Subcutaneous abdominal adipose tissue (tissue), 5 donors: Measurements from ENCODE around the gene SIPA1L3.

Experiments used
- H3K27ac ChIP-seq: one replicate; pipeline ENCODE4 v1.7.0; 2013; ENCODE audit warnings: low read depth, mild to moderate bottlenecking, inconsistent platforms, low read length, moderate library complexity
- H3K27me3 ChIP-seq, 5 donors: one replicate each; pipeline ENCODE4 v1.7.0; 2013; ENCODE audit warnings: low read length in 5 of 5, inconsistent platforms in 1 of 5; ENCODE audit not compliant: control insufficient read depth in 5 of 5, insufficient read depth in 4 of 5
- H3K36me3 ChIP-seq, 5 donors: one replicate each; pipeline ENCODE4 v1.7.0; 2013; ENCODE audit warnings: low read length in 5 of 5; ENCODE audit not compliant: control insufficient read depth in 5 of 5, insufficient read depth in 5 of 5
- H3K4me1 ChIP-seq, 5 donors: one replicate each; pipeline ENCODE4 v1.7.0; 2013; ENCODE audit warnings: low read length in 5 of 5, mild to moderate bottlenecking in 3 of 5, moderate library complexity in 1 of 5; ENCODE audit not compliant: control insufficient read depth in 5 of 5, insufficient read depth in 5 of 5
- H3K4me3 ChIP-seq, 5 donors: one replicate each; pipeline ENCODE4 v1.7.0; 2013; ENCODE audit warnings: low read length in 5 of 5, low read depth in 1 of 5
- H3K9ac ChIP-seq, 5 donors: one replicate each; pipeline ENCODE4 v1.7.0; 2013; ENCODE audit warnings: low read length in 5 of 5, mild to moderate bottlenecking in 4 of 5, moderate library complexity in 3 of 5
- H3K9me3 ChIP-seq, 5 donors: one replicate each; pipeline ENCODE4 v1.7.0; 2013; ENCODE audit warnings: low read length in 5 of 5; ENCODE audit not compliant: control insufficient read depth in 5 of 5
- donor health status: healthy.
- donor health status: healthy.
- donor health status: healthy.
- donor health status: healthy.
- donor health status: healthy.

Gene SIPA1L3

GRCh38 chr19:38072776-38073750, 166.1 kb downstream of the SIPA1L3 start:
- Histone ChIP-seq H3K4me3 (no peak overlapping the region), H3K36me3 (no peaks in the 10 kb centered on the region), H3K27ac (no peak overlapping the region), H3K9ac (no peak overlapping the region), H3K4me1 (no peaks in the 10 kb centered on the region), H3K9me3 (peaks cover 0 to 4% (median 0%) of the 10 kb centered on the region in 5 donors), H3K27me3 (no peaks in the 10 kb centered on the region)

GRCh38 chr19:38073841-38074685, 167.1 kb downstream of the SIPA1L3 start:
- Histone ChIP-seq H3K9me3 (peaks cover 0 to 4% (median 0%) of the 10 kb centered on the region in 5 donors), H3K9ac (no peak overlapping the region), H3K36me3 (no peaks in the 10 kb centered on the region), H3K4me1 (no peaks in the 10 kb centered on the region), H3K27ac (no peak overlapping the region), H3K27me3 (no peaks in the 10 kb centered on the region), H3K4me3 (no peak overlapping the region)

GRCh38 chr19:38076337-38076736, 169.3 kb downstream of the SIPA1L3 start:
- no peaks in the 10 kb centered on the region for H3K27me3 ChIP-seq
- H3K4me1 ChIP-seq = peaks cover 0 to 4% (median 3%) of the 10 kb centered on the region in 5 donors
- H3K9ac ChIP-seq = no peak overlapping the region
- H3K9me3 ChIP-seq = peaks cover 0 to 4% (median 0%) of the 10 kb centered on the region in 5 donors
- peaks cover 0 to 4% (median 0%) of the 10 kb centered on the region in 5 donors for H3K36me3 ChIP-seq
- no peak overlapping the region for H3K4me3 ChIP-seq
- H3K27ac ChIP-seq = no peak overlapping the region

GRCh38 chr19:38078302-38078930, 171.4 kb downstream of the SIPA1L3 start:
- Histone ChIP-seq H3K4me1 (peaks cover 0 to 4% (median 3%) of the 10 kb centered on the region in 5 donors), H3K9ac (no peak overlapping the region), H3K27me3 (no peaks in the 10 kb centered on the region), H3K36me3 (peaks cover 0 to 24% (median 16%) of the 10 kb centered on the region in 5 donors), H3K4me3 (no peak overlapping the region), H3K9me3 (peaks cover 0 to 4% (median 0%) of the 10 kb centered on the region in 5 donors), H3K27ac (no peak overlapping the region)

- Histone ChIP-seq H3K9ac (no peak overlapping the region), H3K36me3 (peaks cover 0 to 26% (median 16%) of the 10 kb centered on the region in 5 donors), H3K4me3 (no peak overlapping the region), H3K27ac (no peak overlapping the region), H3K27me3 (no peaks in the 10 kb centered on the region), H3K4me1 (peaks cover 0 to 4% (median 3%) of the 10 kb centered on the region in 5 donors), H3K9me3 (peaks cover 0 to 4% (median 0%) of the 10 kb centered on the region in 5 donors)
These were observed 172.9 kb downstream of the SIPA1L3 start for GRCh38 chr19:38079926-38080380.

- H3K27ac ChIP-seq = no peak overlapping the region
- H3K4me1 ChIP-seq = peaks cover 0 to 4% (median 3%) of the 10 kb centered on the region in 5 donors
- H3K4me3 ChIP-seq = no peak overlapping the region
- H3K9ac ChIP-seq = no peak overlapping the region
- no peaks in the 10 kb centered on the region for H3K27me3 ChIP-seq
- no peaks in the 10 kb centered on the region for H3K9me3 ChIP-seq
- H3K36me3 ChIP-seq = peaks cover 0 to 26% (median 16%) of the 10 kb centered on the region in 5 donors
These were observed 174.7 kb downstream of the SIPA1L3 start for GRCh38 chr19:38081547-38082255.

- no peak overlapping the region for H3K4me3 ChIP-seq
- no peaks in the 10 kb centered on the region for H3K27me3 ChIP-seq
- peaks cover 0 to 4% (median 3%) of the 10 kb centered on the region in 5 donors for H3K4me1 ChIP-seq
- H3K9me3 ChIP-seq = no peaks in the 10 kb centered on the region
- H3K36me3 ChIP-seq = peaks cover 0 to 26% (median 16%) of the 10 kb centered on the region in 5 donors
- H3K27ac ChIP-seq = no peak overlapping the region
- H3K9ac ChIP-seq = no peak overlapping the region
These were observed 175.5 kb downstream of the SIPA1L3 start for GRCh38 chr19:38082256-38083118.

GRCh38 chr19:38084196-38084595, 177.2 kb downstream of the SIPA1L3 start:
- Histone ChIP-seq H3K4me1 (peaks cover 0 to 4% (median 3%) of the 10 kb centered on the region in 5 donors), H3K9me3 (no peaks in the 10 kb centered on the region), H3K9ac (no peak overlapping the region), H3K36me3 (peaks cover 0 to 35% (median 24%) of the 10 kb centered on the region in 5 donors), H3K27me3 (no peaks in the 10 kb centered on the region), H3K27ac (no peak overlapping the region), H3K4me3 (no peak overlapping the region)
